Fibroblast of lung (primary cell): ENCODE results near the gene PABPC1L.

Experiments used
- CTCF ChIP-seq, 2 donors: IDR thresholded peaks in 1 of 2; conservative IDR thresholded peaks in 1 of 2; 1 replicate in 1 of 2; 2 replicates in 1 of 2; pipeline ENCODE4 v1.5.1; 2011 to 2012; ENCODE audit warnings: low read length in 2 of 2, control low read depth in 1 of 2, inconsistent platforms in 1 of 2, low read depth in 1 of 2, mild to moderate bottlenecking in 1 of 2
- EZH2 ChIP-seq: IDR thresholded peaks from 2 replicates; pipeline ENCODE4 v1.5.1; 2012; ENCODE audit warnings: low read length, control low read depth, mild to moderate bottlenecking; ENCODE audit errors: missing control alignments

DNA sequence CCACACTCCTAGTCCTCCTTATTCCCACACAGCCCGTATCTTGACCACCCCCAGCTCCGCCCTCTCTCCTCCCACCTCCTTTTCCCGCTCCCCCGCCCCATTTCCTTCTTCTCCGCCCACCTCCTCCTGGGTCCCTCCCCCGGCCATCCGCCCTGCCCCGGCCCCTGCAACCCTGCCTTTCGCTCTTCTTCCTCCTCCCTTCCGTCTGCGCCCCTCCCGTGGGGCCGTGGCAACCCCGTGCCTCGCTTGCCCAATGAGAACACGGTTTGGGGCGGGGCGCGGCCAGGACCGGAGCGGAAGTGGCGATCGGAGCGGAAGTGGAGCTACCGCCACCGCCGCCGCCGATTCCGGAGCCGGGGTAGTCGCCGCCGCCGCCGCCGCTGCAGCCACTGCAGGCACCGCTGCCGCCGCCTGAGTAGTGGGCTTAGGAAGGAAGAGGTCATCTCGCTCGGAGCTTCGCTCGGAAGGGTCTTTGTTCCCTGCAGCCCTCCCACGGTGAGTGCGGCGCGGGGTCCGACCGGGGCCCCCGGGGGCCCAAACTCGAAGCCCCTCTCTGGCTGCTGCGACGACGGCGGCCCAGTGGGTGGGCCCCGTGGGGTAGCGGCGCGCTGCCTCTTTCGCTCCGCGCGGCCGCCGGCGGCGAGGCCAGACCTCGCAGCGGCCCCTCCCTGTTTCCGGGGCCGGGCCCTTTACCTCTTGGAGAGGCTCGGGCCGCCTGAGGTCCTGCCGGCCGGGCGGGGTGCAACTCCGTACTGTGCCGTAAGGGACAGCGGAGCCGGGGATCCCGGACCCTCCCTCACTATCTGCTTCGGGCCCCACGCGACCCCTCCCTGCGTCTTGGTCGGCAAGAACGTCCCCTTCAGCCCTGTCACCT is 24.2 kb upstream of the PABPC1L start, which contains the start of gene YWHAB:
- TF ChIP-seq CTCF (conservative IDR thresholded peaks at IDR 0.05 in 1 of 2, IDR thresholded peaks at IDR 0.05 in 1 of 2; ENCODE audit: low read depth in 1 of 2, low read length in 2 of 2) = no peak
- TF ChIP-seq EZH2 = no peak
